K562 (cell line): Measurements from ENCODE around the gene SMIM22. TPM values are rescaled to one million over a fixed set of nuclear protein-coding genes. Genes with fewer than 3 reads are reported as not detected.

ENCODE experiments used
- ELF1 ChIP-seq: fragments of 200-800 bp; sonication (Bioruptor generic); IDR thresholded peaks from 2 replicates; pipeline ENCODE4 v1.6.1; 2016; ENCODE audit warnings: missing genetic modification characterization, missing compliant biosample characterization
- FUS ChIP-seq: fragments of 200-400 bp; formaldehyde crosslinking; optimal IDR thresholded peaks from 2 replicates; pipeline ENCODE3; 2017; ENCODE audit warnings: low read depth, low read length
- HMG20B ChIP-seq: fragments of 250-450 bp; sonication (Bioruptor Pico); IDR thresholded peaks from 2 replicates; pipeline ENCODE4 v1.5.0; 2021; ENCODE audit warnings: mild to moderate bottlenecking
- NFXL1 ChIP-seq: fragments of 450-650 bp; formaldehyde crosslinking; IDR thresholded peaks from 2 replicates; pipeline ENCODE4 v1.4.0; 2021; ENCODE audit warnings: mild to moderate bottlenecking
- PRMT5 ChIP-seq: sonication (generic); formaldehyde crosslinking; IDR thresholded peaks from 2 replicates; pipeline ENCODE4 v1.5.0; 2020; ENCODE audit warnings: missing genetic modification reagents
- PRPF4 ChIP-seq: fragments of 200-400 bp; formaldehyde crosslinking; IDR thresholded peaks from one replicate; pipeline ENCODE4 v1.6.1; 2017; ENCODE audit warnings: low read length, low read depth, mild to moderate bottlenecking; ENCODE audit not compliant: insufficient read depth, poor library complexity, severe bottlenecking
- PTRF ChIP-seq: fragments of 450-650 bp; IDR thresholded peaks from 2 replicates; pipeline ENCODE4 v1.6.1; 2016; ENCODE audit warnings: mild to moderate bottlenecking, missing genetic modification characterization, missing compliant biosample characterization
- SREBF2 ChIP-seq: sonication (generic); formaldehyde crosslinking; IDR thresholded peaks from 2 replicates; pipeline ENCODE4 v1.4.0; 2020; ENCODE audit warnings: mild to moderate bottlenecking, missing genetic modification reagents
- ZNF224 ChIP-seq: sonication (generic); formaldehyde crosslinking; IDR thresholded peaks from 2 replicates; pipeline ENCODE4 v1.8.0; 2022; ENCODE audit warnings: mild to moderate bottlenecking, missing genetic modification reagents
- ZNF507 ChIP-seq: conservative IDR thresholded peaks from 2 replicates; pipeline ENCODE4 v1.6.1; 2017; ENCODE audit warnings: missing genetic modification characterization, missing compliant biosample characterization
- ZNF561 ChIP-seq: fragments of 450-650 bp; formaldehyde crosslinking; conservative IDR thresholded peaks from 2 replicates; pipeline ENCODE4 v1.4.0; 2020; ENCODE audit warnings: mild to moderate bottlenecking, moderate library complexity
- polyA plus RNA-seq, 8 experiments: library from polyadenylated mRNA; depleted of rRNA in 4 of 8; stranded (reverse) in 5 of 8; unstranded in 3 of 8; fragments of >200 nt; fragmentation: Nextera tagmentation in 2 of 8; fragmentation: Illumina TruSeq in 1 of 8; extraction: Ambion mirVana in 2 of 8; extraction: Trizol in 1 of 8; gene quantifications; 2 replicates each; pipeline versions ENCODE4 v1.2.1 to v1.2.3, GENCODE V29; 2011 to 2014; ENCODE audit warnings: inconsistent platforms in 1 of 8, missing spikeins in 1 of 8
- total RNA-seq, 7 experiments: library from RNA; depleted of rRNA in 6 of 7; stranded (reverse); fragments of >200 nt in 6 of 7; fragmentation: Illumina TruSeq in 2 of 7; extraction: Trizol in 2 of 7; gene quantifications; 2 replicates each; pipeline versions ENCODE4 v1.2.1 to v1.2.3, GENCODE V29; 2011 to 2021; ENCODE audit warnings: low replicate concordance in 1 of 7
- TF ChIP-seq, protein P1 (sequence below): fragments of 200-600 bp; sonication (generic); IDR thresholded peaks from one replicate; pipeline ENCODE4 v1.6.1; 2012; ENCODE audit warnings: mild to moderate bottlenecking, low read depth, low read length, inconsistent platforms
- TF ChIP-seq, protein P2 (sequence below): sonication (generic); formaldehyde crosslinking; IDR thresholded peaks from 2 replicates; pipeline ENCODE4 v1.8.0; 2023; ENCODE audit warnings: mild to moderate bottlenecking, missing genetic modification reagents

The SMIM22 gene
- total and polyA plus RNA-seq, 9 of the 15 experiments (the other 6 are each of a cell fraction or from before 2014, with no cell fraction given), result not detected

DNA sequence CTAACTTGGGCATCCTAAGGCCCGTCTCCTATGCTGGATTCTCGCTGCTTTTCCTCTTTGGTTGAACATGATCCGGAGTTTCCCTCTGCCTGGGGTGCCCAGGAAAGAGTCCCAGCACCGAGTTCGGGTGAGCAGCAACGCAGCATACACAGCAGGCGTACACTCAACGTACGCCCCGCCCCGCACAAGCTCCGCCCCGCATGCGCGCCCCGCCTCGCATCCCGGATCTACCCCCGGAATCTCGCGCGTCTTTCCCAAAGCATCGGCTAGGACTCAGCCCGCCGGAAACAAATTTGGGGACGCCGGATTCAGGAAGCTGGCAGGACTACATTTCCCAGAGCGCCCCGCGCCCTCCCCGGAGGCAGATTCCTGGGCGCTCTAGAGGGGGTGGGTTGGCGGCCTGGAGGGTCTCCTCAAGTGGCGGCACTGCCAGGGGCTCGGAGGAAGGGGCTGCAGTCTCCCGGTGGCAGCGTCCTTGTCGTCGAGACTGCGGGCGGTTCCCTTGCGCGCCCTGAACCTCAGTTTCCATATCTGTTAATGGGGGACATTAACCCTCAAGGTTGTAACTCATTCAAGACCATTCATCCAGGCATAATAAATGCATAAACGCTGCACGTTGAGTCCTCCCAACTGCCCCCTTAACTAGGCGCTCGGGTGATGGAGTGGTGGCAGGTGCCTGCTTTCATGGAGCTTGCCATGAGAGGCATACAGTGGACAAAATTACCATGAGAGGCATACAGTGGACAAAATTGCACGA, 26.4 kb upstream of the SMIM22 start (continued):
- TF ChIP-seq SREBF2 (CRISPR knock-in tag) (no peak), HMG20B (no peak), PRMT5 (CRISPR knock-in tag) (no peak), ZNF561 (CRISPR knock-in tag) (no peak), ZNF507 (tag) (no peak), ZNF224 (CRISPR knock-in tag) (no peak), ELF1 (tag) (peak; percentile 91), PRPF4 (no peak), FUS (no peak), PTRF (tag) (no peak), NFXL1 (CRISPR knock-in tag) (no peak)
- TF ChIP-seq, protein P1, sequence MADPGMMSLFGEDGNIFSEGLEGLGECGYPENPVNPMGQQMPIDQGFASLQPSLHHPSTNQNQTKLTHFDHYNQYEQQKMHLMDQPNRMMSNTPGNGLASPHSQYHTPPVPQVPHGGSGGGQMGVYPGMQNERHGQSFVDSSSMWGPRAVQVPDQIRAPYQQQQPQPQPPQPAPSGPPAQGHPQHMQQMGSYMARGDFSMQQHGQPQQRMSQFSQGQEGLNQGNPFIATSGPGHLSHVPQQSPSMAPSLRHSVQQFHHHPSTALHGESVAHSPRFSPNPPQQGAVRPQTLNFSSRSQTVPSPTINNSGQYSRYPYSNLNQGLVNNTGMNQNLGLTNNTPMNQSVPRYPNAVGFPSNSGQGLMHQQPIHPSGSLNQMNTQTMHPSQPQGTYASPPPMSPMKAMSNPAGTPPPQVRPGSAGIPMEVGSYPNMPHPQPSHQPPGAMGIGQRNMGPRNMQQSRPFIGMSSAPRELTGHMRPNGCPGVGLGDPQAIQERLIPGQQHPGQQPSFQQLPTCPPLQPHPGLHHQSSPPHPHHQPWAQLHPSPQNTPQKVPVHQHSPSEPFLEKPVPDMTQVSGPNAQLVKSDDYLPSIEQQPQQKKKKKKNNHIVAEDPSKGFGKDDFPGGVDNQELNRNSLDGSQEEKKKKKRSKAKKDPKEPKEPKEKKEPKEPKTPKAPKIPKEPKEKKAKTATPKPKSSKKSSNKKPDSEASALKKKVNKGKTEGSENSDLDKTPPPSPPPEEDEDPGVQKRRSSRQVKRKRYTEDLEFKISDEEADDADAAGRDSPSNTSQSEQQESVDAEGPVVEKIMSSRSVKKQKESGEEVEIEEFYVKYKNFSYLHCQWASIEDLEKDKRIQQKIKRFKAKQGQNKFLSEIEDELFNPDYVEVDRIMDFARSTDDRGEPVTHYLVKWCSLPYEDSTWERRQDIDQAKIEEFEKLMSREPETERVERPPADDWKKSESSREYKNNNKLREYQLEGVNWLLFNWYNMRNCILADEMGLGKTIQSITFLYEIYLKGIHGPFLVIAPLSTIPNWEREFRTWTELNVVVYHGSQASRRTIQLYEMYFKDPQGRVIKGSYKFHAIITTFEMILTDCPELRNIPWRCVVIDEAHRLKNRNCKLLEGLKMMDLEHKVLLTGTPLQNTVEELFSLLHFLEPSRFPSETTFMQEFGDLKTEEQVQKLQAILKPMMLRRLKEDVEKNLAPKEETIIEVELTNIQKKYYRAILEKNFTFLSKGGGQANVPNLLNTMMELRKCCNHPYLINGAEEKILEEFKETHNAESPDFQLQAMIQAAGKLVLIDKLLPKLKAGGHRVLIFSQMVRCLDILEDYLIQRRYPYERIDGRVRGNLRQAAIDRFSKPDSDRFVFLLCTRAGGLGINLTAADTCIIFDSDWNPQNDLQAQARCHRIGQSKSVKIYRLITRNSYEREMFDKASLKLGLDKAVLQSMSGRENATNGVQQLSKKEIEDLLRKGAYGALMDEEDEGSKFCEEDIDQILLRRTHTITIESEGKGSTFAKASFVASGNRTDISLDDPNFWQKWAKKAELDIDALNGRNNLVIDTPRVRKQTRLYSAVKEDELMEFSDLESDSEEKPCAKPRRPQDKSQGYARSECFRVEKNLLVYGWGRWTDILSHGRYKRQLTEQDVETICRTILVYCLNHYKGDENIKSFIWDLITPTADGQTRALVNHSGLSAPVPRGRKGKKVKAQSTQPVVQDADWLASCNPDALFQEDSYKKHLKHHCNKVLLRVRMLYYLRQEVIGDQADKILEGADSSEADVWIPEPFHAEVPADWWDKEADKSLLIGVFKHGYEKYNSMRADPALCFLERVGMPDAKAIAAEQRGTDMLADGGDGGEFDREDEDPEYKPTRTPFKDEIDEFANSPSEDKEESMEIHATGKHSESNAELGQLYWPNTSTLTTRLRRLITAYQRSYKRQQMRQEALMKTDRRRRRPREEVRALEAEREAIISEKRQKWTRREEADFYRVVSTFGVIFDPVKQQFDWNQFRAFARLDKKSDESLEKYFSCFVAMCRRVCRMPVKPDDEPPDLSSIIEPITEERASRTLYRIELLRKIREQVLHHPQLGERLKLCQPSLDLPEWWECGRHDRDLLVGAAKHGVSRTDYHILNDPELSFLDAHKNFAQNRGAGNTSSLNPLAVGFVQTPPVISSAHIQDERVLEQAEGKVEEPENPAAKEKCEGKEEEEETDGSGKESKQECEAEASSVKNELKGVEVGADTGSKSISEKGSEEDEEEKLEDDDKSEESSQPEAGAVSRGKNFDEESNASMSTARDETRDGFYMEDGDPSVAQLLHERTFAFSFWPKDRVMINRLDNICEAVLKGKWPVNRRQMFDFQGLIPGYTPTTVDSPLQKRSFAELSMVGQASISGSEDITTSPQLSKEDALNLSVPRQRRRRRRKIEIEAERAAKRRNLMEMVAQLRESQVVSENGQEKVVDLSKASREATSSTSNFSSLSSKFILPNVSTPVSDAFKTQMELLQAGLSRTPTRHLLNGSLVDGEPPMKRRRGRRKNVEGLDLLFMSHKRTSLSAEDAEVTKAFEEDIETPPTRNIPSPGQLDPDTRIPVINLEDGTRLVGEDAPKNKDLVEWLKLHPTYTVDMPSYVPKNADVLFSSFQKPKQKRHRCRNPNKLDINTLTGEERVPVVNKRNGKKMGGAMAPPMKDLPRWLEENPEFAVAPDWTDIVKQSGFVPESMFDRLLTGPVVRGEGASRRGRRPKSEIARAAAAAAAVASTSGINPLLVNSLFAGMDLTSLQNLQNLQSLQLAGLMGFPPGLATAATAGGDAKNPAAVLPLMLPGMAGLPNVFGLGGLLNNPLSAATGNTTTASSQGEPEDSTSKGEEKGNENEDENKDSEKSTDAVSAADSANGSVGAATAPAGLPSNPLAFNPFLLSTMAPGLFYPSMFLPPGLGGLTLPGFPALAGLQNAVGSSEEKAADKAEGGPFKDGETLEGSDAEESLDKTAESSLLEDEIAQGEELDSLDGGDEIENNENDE, result no peak
- TF ChIP-seq, protein P2, sequence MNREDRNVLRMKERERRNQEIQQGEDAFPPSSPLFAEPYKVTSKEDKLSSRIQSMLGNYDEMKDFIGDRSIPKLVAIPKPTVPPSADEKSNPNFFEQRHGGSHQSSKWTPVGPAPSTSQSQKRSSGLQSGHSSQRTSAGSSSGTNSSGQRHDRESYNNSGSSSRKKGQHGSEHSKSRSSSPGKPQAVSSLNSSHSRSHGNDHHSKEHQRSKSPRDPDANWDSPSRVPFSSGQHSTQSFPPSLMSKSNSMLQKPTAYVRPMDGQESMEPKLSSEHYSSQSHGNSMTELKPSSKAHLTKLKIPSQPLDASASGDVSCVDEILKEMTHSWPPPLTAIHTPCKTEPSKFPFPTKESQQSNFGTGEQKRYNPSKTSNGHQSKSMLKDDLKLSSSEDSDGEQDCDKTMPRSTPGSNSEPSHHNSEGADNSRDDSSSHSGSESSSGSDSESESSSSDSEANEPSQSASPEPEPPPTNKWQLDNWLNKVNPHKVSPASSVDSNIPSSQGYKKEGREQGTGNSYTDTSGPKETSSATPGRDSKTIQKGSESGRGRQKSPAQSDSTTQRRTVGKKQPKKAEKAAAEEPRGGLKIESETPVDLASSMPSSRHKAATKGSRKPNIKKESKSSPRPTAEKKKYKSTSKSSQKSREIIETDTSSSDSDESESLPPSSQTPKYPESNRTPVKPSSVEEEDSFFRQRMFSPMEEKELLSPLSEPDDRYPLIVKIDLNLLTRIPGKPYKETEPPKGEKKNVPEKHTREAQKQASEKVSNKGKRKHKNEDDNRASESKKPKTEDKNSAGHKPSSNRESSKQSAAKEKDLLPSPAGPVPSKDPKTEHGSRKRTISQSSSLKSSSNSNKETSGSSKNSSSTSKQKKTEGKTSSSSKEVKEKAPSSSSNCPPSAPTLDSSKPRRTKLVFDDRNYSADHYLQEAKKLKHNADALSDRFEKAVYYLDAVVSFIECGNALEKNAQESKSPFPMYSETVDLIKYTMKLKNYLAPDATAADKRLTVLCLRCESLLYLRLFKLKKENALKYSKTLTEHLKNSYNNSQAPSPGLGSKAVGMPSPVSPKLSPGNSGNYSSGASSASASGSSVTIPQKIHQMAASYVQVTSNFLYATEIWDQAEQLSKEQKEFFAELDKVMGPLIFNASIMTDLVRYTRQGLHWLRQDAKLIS, result no peak
